ENCODE measurements around the gene PCP2. TPM values are rescaled to one million over a fixed set of nuclear protein-coding genes. Genes with fewer than 3 reads are reported as not detected.

PCP2 gene
- total RNA-seq, 2 donors from 2014 or later: 0.32 TPM; not detected in 1

- intact Hi-C loops (cut with DNase I): no loop called here
- Histone ChIP-seq H3K36me3 (no peaks in the 10 kb centered on the region), H3K27ac (no peak overlapping the region), H3K9me3 (no peaks in the 10 kb centered on the region), H3K4me3 (no peak overlapping the region), H3K4me1 (no peaks in the 10 kb centered on the region), H3K9ac (ENCODE audit: low read depth in 2 of 2, low read length in 2 of 2) (no peak overlapping the region), H3K27me3 (no peaks in the 10 kb centered on the region)
- no peak for TF ChIP-seq CTCF (IDR thresholded peaks at IDR 0.05)
- DNase-seq: no peak
Observed at GRCh38 chr19:7641290-7642276, 8.1 kb upstream of the PCP2 start.

GRCh38 chr19:7640803-7641202 lies 7.3 kb upstream of the PCP2 start:
- DNase-seq: no peak
- no peaks in the 10 kb centered on the region for H3K9me3 ChIP-seq
- H3K27ac ChIP-seq: no peak overlapping the region
- no peak for TF ChIP-seq CTCF (IDR thresholded peaks at IDR 0.05)
- H3K36me3 ChIP-seq: no peaks in the 10 kb centered on the region
- no peak overlapping the region for H3K4me3 ChIP-seq
- no peaks in the 10 kb centered on the region for H3K27me3 ChIP-seq
- no peaks in the 10 kb centered on the region for H3K4me1 ChIP-seq
- intact Hi-C loops (cut with DNase I): no loop called here
- H3K9ac ChIP-seq (ENCODE audit: low read depth in 2 of 2, low read length in 2 of 2): no peak overlapping the region

GRCh38 chr19:7639863-7640348 lies 6.4 kb upstream of the PCP2 start:
- no peak for DNase-seq
- no peaks in the 10 kb centered on the region for H3K36me3 ChIP-seq
- TF ChIP-seq CTCF (IDR thresholded peaks at IDR 0.05): no peak
- no peak overlapping the region for H3K27ac ChIP-seq
- intact Hi-C loops (cut with DNase I): no loop called here
- no peaks in the 10 kb centered on the region for H3K27me3 ChIP-seq
- H3K9ac ChIP-seq (ENCODE audit: low read depth in 2 of 2, low read length in 2 of 2): no peak overlapping the region
- H3K4me1 ChIP-seq: no peaks in the 10 kb centered on the region
- H3K9me3 ChIP-seq: no peaks in the 10 kb centered on the region
- no peak overlapping the region for H3K4me3 ChIP-seq

- Histone ChIP-seq H3K27me3 (no peaks in the 10 kb centered on the region), H3K9ac (ENCODE audit: low read depth in 2 of 2, low read length in 2 of 2) (no peak overlapping the region), H3K36me3 (no peaks in the 10 kb centered on the region), H3K27ac (no peak overlapping the region), H3K4me1 (no peaks in the 10 kb centered on the region), H3K4me3 (no peak overlapping the region), H3K9me3 (no peaks in the 10 kb centered on the region)
- TF ChIP-seq CTCF (IDR thresholded peaks at IDR 0.05): no peak
- intact Hi-C loops (cut with DNase I): no loop called here
- DNase-seq: no peak
Observed at GRCh38 chr19:7638802-7639465, 5.4 kb upstream of the PCP2 start.

- no peaks in the 10 kb centered on the region for H3K27me3 ChIP-seq
- peak overlapping the region; percentile 87 for H3K9ac ChIP-seq (ENCODE audit: low read depth in 2 of 2, low read length in 2 of 2)
- intact Hi-C loops (cut with DNase I): no loop called here
- no peaks in the 10 kb centered on the region for H3K4me1 ChIP-seq
- no peak for TF ChIP-seq CTCF (IDR thresholded peaks at IDR 0.05)
- H3K36me3 ChIP-seq: no peaks in the 10 kb centered on the region
- no peaks in the 10 kb centered on the region for H3K9me3 ChIP-seq
- H3K4me3 ChIP-seq: peak overlapping the region; percentile 90
- H3K27ac ChIP-seq: peak overlapping the region; percentile 83
- peak; percentile 59 for DNase-seq
Observed at GRCh38 chr19:7637374-7638256, 4.1 kb upstream of the PCP2 start.
